ENCODE measurements around the gene OVCH1.
"Not testable (repeated sequence)": the region's sequence is repeated elsewhere in the genome, so short reads cannot be mapped to it uniquely, and the experiment has no call there.

The OVCH1 gene

DNA sequence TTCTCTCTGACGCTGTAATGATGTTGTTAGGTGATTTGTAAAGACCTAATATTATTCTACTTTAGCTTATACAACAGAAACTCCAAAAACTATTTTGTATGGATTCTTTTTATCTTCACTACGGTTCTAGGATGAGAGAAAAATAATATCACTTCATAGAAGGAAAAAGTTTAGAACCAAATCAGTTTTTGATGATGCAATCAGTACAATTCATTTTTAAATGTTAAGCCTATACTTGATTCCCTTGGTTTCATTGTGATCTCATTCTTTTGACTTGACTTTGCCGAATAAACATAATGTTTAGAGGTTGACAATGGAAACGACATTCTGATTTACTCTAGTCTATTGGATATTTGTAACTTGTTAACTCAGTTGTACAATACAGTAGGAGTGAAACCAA lies 91.9 kb downstream of the OVCH1 start:
- DNase-seq, result no peak

- no peak for DNase-seq
Observed at GRCh38 chr12:29403991-29404390, 93.5 kb downstream of the OVCH1 start.

DNA sequence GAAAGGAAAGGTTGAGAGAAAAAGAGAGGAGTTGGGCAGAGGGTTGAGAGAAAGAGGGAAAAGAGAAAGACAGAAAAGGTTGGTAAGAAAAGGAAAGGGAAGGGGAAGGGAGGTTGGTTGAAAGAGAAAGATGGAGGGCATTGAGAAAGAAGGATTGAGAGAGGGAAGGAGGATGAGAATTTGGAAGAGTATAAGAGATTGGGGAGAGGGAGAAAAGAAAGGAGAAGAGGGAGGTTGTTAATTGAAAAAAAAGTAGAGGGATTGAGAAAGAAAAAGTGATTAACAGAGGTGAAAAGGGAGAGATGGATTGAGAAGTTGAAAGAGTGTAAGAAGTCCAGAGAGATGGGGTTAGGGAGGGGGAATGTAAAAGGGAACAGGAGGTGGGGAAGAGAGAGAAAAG lies 95.0 kb downstream of the OVCH1 start:
- DNase-seq, result no peak

DNA sequence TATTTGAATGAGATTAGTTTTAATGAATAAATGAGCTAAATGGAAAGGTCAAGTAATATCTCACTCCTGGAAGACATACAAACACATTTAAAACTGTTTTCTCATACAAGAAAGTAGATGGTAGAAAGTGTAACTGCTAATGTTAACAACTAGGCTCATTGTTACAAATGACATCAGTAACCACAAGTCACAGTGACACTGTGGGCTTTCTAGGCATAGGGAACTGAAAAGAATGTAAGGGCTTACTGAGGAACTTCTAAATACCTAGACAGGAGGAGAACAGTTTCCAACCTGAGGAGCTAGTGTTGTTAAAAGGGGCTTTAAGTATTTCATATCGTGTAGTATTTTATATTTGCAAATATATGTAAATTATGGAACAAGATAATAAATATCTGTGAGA lies 99.0 kb downstream of the OVCH1 start:
- no peak for DNase-seq

DNA sequence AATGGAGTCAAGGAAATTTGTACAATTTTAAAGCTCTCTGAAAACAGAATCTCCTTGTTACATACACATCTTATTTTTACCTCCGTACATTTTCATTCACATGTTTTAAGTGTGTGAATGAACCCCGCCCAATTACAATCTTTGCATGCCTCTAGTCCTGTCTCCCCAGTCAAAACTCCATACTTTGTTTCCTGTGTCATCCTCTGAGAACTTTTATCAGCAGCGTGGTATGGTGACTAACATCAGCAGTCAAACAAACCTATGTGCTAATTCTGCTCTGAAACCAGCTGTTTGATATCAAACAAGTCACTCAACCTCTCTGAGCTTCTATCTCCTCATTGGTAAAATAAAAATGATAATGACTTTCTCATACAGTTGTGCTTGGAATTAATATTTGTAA lies 100.7 kb downstream of the OVCH1 start:
- DNase-seq, result no peak

DNA sequence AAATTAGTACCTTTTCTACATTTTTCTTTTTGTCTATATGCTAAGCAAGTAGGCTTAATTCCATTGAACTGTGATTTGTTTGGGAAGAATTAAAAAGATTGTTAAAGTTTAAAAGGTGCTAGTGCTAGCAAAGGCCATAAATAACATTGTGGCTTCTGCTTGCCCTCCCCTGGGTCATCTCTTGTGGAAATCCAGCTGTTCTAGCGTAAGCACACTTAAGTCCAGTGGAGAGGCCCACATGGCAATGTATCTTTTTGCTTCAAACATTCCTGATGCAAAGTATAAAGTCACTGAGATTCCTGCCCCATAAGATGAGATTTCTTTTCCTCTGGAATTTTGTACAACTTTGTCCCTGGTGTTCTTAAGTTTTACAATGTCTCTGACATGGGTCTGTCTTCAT lies 102.1 kb downstream of the OVCH1 start:
- DNase-seq, result no peak

- not testable (repeated sequence) for DNase-seq
Observed at GRCh38 chr12:29390419-29390818, 107.1 kb downstream of the OVCH1 start.

GRCh38 chr12:29389295-29389919 lies 108.1 kb downstream of the OVCH1 start:
- DNase-seq, result no peak

DNA sequence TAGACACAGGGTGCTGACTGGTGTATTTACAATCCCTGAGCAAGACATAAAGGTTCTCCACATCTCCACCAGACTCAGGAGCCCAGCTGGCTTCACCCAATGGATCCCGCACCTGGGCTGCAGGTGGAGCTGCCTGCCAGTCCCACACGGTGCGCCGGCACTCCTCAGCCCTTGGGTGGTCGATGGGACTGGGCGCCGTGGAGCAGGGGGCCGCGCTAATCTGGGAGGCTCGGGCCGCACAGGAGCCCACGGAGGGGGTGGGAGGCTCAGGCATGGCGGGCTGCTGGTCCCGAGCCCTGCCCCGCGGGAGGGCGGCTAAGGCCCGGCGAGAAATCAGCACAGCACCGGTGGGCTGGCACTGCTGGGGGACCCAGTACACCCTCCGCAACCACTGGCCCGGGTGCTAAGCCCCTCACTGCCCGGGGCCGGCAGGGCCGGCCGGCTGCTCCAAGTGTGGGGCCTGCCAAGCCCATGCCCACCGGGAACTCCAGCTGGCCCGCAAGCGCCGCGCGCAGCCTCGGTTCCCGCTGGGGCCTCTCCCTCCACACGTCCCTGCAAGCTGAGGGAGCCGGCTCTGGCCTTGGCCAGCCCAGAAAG lies 111.3 kb downstream of the OVCH1 start:
- DNase-seq, result not testable (repeated sequence)

DNA sequence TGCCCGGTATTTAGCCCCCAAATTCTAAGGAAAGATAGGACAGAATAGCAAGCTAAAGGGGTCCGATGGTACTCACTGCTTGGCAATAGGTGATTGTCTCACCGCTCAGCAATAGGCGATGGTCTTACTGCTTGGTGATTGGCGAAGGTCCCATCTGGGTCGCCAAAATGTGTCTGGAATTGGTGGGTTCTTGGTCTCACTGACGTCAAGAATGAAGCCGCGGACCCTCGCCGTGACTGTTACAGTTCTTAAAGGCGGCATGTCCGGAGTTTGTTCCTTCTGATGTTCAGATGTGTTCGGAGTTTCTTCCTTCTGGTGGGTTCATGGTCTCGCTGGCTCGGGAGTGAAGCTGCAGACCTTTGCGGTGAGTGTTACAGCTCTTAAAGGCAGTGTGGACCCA lies 112.3 kb downstream of the OVCH1 start:
- not testable (repeated sequence) for DNase-seq

- no peak for DNase-seq
Observed at GRCh38 chr12:29382251-29382650, 115.2 kb downstream of the OVCH1 start.

GRCh38 chr12:29380536-29381523 lies 116.7 kb downstream of the OVCH1 start, which contains the start of gene ERGIC2:
TSS of gene ERGIC2 (minus strand) at chr12:29381172. CDS start at chr12:29371633, 9,539 bp downstream.
- peak; percentile 81 to 97 for DNase-seq
